Measurements from ENCODE around the gene CSF2. TPM values are rescaled to one million over a fixed set of nuclear protein-coding genes. Genes with fewer than 3 reads are reported as not detected.

Gene CSF2
- total RNA-seq, 1 experiment from 2014 or later = not detected

DNA sequence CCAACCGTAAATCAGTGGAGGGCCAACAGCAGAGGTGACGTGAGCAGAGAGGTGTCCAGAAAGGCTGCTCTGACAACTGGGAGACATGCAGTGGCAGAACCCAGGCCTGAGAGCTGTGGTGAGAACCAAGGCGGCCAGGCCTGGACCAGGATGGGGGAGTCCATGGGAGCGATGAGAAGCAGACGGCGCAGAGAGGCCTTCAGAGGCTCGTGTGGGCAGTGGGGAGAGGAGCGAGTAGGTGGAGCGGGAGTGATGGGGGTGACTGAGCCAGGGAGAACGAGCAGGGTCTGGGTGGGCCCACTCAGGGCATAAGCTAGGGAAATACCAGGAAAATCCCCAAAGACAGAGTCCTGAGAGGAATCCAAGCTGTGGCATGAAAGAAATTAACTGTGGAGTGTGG is 21.1 kb upstream of the CSF2 start:
- Histone ChIP-seq H3K9me3 (ENCODE audit: control insufficient read depth, insufficient read depth, low read depth, low read length) (no peaks in the 10 kb centered on the region), H3K27ac (ENCODE audit: low read length) (no peak overlapping the region), H3K4me3 (ENCODE audit: low read depth in 2 of 2, low read length in 2 of 2) (no peak overlapping the region), H3K27me3 (ENCODE audit: control insufficient read depth, insufficient read depth, low read length) (no peaks in the 10 kb centered on the region), H3K36me3 (ENCODE audit: control insufficient read depth, insufficient read depth, low read length) (no peaks in the 10 kb centered on the region), H3K4me1 (ENCODE audit: control insufficient read depth, insufficient read depth, low read length) (no peaks in the 10 kb centered on the region)
- POLR2A ChIA-PET = no interaction called here
- in situ Hi-C loops (cut with HindIII; ENCODE audit: low pct_unique_long_range_greater_than_20kb, low sequenced_read_pairs) = no loop called here
- no TSS peak for BruUV-seq (replicated peaks)
- CTCF ChIA-PET = no interaction called here
- DNase-seq (ENCODE audit: low read depth, low spot score) (no peak), ATAC-seq (no peak)
- intact Hi-C loops (cut with micrococcal nuclease; ENCODE audit: unreplicated experiment) = no loop called here
- TF ChIP-seq TCF7L2 (IDR thresholded peaks at IDR 0.05; ENCODE audit: low read depth, low read length) (no peak), SIN3A (IDR thresholded peaks at IDR 0.05; ENCODE audit: borderline replicate concordance, insufficient read depth, low read depth, low read length) (no peak), POLR2AphosphoS5 (IDR thresholded peaks at IDR 0.05; ENCODE audit: low read depth, low read length) (no peak)
- TF ChIP-seq, protein P1, sequence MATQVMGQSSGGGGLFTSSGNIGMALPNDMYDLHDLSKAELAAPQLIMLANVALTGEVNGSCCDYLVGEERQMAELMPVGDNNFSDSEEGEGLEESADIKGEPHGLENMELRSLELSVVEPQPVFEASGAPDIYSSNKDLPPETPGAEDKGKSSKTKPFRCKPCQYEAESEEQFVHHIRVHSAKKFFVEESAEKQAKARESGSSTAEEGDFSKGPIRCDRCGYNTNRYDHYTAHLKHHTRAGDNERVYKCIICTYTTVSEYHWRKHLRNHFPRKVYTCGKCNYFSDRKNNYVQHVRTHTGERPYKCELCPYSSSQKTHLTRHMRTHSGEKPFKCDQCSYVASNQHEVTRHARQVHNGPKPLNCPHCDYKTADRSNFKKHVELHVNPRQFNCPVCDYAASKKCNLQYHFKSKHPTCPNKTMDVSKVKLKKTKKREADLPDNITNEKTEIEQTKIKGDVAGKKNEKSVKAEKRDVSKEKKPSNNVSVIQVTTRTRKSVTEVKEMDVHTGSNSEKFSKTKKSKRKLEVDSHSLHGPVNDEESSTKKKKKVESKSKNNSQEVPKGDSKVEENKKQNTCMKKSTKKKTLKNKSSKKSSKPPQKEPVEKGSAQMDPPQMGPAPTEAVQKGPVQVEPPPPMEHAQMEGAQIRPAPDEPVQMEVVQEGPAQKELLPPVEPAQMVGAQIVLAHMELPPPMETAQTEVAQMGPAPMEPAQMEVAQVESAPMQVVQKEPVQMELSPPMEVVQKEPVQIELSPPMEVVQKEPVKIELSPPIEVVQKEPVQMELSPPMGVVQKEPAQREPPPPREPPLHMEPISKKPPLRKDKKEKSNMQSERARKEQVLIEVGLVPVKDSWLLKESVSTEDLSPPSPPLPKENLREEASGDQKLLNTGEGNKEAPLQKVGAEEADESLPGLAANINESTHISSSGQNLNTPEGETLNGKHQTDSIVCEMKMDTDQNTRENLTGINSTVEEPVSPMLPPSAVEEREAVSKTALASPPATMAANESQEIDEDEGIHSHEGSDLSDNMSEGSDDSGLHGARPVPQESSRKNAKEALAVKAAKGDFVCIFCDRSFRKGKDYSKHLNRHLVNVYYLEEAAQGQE (IDR thresholded peaks at IDR 0.05; ENCODE audit: insufficient read depth in 1 of 2, low read depth in 2 of 2, low read length in 1 of 2) = no peak
- TF ChIP-seq, protein P2, sequence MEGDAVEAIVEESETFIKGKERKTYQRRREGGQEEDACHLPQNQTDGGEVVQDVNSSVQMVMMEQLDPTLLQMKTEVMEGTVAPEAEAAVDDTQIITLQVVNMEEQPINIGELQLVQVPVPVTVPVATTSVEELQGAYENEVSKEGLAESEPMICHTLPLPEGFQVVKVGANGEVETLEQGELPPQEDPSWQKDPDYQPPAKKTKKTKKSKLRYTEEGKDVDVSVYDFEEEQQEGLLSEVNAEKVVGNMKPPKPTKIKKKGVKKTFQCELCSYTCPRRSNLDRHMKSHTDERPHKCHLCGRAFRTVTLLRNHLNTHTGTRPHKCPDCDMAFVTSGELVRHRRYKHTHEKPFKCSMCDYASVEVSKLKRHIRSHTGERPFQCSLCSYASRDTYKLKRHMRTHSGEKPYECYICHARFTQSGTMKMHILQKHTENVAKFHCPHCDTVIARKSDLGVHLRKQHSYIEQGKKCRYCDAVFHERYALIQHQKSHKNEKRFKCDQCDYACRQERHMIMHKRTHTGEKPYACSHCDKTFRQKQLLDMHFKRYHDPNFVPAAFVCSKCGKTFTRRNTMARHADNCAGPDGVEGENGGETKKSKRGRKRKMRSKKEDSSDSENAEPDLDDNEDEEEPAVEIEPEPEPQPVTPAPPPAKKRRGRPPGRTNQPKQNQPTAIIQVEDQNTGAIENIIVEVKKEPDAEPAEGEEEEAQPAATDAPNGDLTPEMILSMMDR (IDR thresholded peaks at IDR 0.05) = no peak

DNA sequence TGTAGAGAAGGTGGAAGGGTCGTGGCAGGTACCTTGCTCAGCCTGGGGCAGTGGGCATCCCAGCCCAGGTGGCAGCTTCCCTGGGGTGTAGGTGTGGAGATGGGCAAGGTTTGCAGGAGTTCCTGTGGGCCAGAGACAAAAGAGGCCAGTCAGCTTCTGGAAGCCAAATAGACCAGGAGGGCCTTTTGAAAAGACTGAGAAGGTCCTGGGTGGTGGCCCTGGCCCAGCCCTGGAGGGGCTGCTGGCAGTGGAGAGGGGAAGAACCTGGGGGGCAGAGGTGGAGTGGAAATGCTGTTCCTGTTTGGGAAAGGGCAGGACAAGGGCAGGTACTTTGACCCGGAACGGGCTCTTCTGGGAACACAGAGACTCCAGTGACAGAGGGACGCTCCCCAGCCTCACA is 20.1 kb upstream of the CSF2 start:
- H3K27ac ChIP-seq (ENCODE audit: low read length) = no peak overlapping the region
- H3K27me3 ChIP-seq (ENCODE audit: control insufficient read depth, insufficient read depth, low read length) = no peaks in the 10 kb centered on the region
- no peak for TF ChIP-seq TCF7L2 (IDR thresholded peaks at IDR 0.05; ENCODE audit: low read depth, low read length)
- TF ChIP-seq, protein P2 (IDR thresholded peaks at IDR 0.05) = no peak
- no peak for TF ChIP-seq SIN3A (IDR thresholded peaks at IDR 0.05; ENCODE audit: borderline replicate concordance, insufficient read depth, low read depth, low read length)
- no peak for TF ChIP-seq POLR2AphosphoS5 (IDR thresholded peaks at IDR 0.05; ENCODE audit: low read depth, low read length)
- TF ChIP-seq, protein P1 (IDR thresholded peaks at IDR 0.05; ENCODE audit: insufficient read depth in 1 of 2, low read depth in 2 of 2, low read length in 1 of 2) = no peak
- CTCF ChIA-PET = no interaction called here
- no peaks in the 10 kb centered on the region for H3K4me1 ChIP-seq (ENCODE audit: control insufficient read depth, insufficient read depth, low read length)
- POLR2A ChIA-PET = no interaction called here
- in situ Hi-C loops (cut with HindIII; ENCODE audit: low pct_unique_long_range_greater_than_20kb, low sequenced_read_pairs) (no loop called here), intact Hi-C loops (cut with micrococcal nuclease; ENCODE audit: unreplicated experiment) (no loop called here)
- BruUV-seq (replicated peaks) = no TSS peak
- H3K36me3 ChIP-seq (ENCODE audit: control insufficient read depth, insufficient read depth, low read length) = no peaks in the 10 kb centered on the region
- ATAC-seq (no peak), DNase-seq (ENCODE audit: low read depth, low spot score) (no peak)
- no peaks in the 10 kb centered on the region for H3K9me3 ChIP-seq (ENCODE audit: control insufficient read depth, insufficient read depth, low read depth, low read length)
- H3K4me3 ChIP-seq (ENCODE audit: low read depth in 2 of 2, low read length in 2 of 2) = no peak overlapping the region

All from Panc1 (cell line).